GM12875 (cell line): ENCODE results near the gene GNGT2.
"Not testable (repeated sequence)": the region's sequence is repeated elsewhere in the genome, so short reads cannot be mapped to it uniquely, and the experiment has no call there.

Experiments used
- H3K4me3 ChIP-seq: one replicate; pipeline ENCODE4 v1.5.1; 2011; ENCODE audit warnings: low read depth, low read length, control low read depth
- TF ChIP-seq, protein P1 (sequence below): IDR thresholded peaks from 2 replicates; pipeline ENCODE4 v1.5.1; 2011; ENCODE audit warnings: low read depth, mild to moderate bottlenecking, control low read depth, inconsistent platforms, low read length, moderate library complexity, borderline replicate concordance; ENCODE audit not compliant: insufficient read depth

The GNGT2 gene

DNA sequence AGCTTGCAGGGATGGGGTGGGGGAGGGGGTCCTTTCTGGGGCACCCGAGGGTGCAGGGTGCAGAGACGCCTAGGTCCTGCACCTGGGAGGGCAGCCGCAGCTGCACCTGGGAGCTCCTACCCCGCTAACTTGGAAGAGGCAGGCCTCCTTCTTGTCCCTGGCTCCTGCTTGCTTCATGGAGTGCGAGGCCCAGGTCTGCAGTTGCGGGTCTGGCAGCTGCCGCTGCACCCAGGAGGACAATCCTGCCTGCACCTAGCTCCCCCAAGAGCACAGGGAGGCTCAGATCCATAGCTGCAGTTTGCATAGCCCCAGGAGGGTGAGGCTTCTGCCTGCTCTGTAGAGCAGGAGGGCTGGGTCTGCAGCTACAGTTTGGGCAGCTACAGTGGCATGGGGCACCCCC is 26.6 kb downstream of the GNGT2 start:
- TF ChIP-seq, protein P1, sequence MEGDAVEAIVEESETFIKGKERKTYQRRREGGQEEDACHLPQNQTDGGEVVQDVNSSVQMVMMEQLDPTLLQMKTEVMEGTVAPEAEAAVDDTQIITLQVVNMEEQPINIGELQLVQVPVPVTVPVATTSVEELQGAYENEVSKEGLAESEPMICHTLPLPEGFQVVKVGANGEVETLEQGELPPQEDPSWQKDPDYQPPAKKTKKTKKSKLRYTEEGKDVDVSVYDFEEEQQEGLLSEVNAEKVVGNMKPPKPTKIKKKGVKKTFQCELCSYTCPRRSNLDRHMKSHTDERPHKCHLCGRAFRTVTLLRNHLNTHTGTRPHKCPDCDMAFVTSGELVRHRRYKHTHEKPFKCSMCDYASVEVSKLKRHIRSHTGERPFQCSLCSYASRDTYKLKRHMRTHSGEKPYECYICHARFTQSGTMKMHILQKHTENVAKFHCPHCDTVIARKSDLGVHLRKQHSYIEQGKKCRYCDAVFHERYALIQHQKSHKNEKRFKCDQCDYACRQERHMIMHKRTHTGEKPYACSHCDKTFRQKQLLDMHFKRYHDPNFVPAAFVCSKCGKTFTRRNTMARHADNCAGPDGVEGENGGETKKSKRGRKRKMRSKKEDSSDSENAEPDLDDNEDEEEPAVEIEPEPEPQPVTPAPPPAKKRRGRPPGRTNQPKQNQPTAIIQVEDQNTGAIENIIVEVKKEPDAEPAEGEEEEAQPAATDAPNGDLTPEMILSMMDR, result no peak
- no peak overlapping the region for H3K4me3 ChIP-seq

DNA sequence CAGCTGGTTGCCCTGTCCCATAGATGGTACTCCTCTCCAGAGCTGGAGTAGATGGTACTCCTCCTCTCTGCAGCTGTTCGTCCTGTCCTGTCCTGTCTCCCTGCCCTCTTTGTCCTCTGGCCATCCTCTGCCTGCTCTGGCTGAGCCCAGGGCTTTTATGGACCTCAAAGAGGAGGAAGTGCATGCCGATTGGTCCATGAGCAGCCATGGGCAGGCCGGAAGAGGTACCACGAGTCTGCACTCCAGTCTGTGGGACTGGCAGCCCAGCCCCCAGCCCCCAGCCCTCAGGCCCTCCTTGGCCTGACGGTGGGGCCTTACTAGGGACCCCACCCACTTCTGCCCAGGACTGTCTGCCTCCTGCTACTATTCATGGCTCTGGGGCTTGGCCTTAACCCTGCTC is 27.0 kb downstream of the GNGT2 start:
- TF ChIP-seq, protein P1, result no peak

DNA sequence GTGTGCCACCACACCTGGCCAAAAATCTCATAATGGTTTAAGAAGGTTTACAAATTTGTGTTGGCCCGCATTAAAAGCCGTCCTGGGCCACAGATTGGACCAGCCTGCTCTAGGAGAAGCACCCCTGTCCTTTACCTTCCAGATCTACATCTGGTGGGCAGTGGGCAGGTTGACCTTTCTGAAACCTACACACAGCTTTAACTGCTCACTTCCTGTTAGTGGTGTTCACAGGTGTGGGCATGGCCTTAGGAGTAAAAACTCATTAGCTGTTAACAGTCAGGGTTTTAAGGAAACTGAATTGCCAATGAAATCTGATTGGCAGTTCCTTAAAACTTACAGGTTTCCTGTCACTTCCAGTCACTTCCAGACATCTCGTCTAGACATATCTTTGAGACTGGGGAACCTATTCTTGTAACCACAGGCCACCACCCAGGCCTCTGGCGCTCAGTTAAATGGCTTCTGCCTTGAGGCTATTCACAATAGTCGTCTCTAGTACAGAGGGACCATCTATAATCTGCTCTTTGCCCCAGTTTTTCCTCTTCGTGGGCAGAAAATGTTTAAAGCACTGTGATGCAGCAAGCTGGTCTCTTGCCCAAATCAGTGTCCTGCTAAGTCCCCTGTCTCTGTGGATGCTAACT is 29.3 kb downstream of the GNGT2 start:
- no peak overlapping the region for H3K4me3 ChIP-seq
- TF ChIP-seq, protein P1, result no peak

More for the DNA sequence above, 27.0 kb downstream of the GNGT2 start:
- H3K4me3 ChIP-seq, result no peak overlapping the region

DNA sequence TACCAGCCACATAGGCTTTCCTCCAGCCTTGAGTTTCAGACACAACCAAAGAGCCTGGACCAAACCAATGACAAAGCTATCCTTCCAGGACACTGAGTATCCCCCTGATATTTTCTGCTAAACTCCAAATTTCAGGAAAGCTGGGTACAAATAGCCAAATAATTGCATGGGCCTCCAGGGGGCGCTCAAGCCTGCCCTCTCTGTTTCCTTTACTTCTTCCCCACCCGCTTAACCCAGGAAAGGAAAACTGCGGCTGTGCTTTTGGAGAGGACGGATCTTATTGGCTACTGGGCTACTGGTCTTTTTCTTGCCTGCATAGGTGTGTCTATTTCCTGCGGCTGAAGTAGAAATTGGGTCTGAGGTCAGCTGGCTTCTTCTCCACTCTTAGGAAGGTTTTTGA is 30.1 kb downstream of the GNGT2 start:
- no peak overlapping the region for H3K4me3 ChIP-seq

DNA sequence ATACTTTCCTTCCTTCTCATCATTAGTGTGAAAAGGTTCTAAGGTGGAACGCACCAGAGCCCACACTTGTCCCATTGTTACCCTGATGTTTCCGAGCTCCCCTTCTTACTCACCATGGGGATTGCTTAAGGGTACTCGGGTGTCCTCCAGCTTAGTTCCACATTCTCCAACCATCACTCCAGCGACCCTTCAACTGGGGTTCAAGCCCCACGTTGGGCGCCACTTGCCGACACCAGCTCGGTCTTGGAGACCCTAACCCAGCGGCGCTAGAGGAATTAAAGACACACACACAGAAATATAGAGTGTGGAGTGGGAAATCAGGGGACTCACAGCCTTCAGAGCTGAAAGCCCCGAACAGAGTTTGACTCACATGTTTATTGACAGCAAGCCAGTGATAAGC is 34.4 kb downstream of the GNGT2 start:
- not testable (repeated sequence) for H3K4me3 ChIP-seq

More for the DNA sequence above, 30.1 kb downstream of the GNGT2 start:
- TF ChIP-seq, protein P1, result peak; percentile 71

DNA sequence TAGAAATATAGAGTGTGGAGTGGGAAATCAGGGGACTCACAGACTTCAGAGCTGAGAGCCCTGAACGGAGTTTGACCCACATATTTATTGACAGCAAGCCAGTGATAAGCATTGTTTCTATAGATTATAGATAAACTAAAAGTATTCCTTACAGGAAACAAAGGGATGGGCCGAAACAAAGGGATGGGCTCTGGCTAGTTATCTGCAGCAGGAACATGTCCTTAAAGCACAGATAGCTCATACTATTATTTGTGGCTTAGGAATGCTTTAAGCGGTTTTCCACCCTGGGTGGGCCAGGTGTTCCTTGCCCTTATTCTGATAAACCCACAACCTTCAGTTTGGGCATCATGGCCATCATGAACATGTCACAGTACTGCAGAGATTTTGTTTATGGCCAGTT is 39.7 kb downstream of the GNGT2 start:
- H3K4me3 ChIP-seq, result not testable (repeated sequence)

DNA sequence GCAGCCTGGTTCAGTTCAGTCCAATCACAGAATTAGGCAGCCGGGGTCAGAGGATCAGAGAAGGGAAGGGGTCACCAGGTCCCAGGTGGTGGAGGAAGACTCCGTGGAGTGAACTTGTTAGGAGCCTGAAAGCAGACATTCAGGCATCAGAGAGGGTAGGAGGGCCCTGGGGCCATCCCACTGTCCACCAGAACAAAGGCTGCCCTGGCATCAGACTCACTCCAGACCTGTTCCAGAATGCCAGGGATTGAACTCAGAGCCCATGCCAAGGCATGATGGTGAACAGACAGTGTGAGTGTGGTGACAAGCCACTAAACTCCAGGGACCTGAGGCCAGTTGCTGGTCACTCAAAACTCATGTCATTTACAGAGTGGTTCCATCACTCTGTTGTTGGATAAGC is 40.2 kb downstream of the GNGT2 start:
- H3K4me3 ChIP-seq, result no peak overlapping the region
- TF ChIP-seq, protein P1, result no peak

DNA sequence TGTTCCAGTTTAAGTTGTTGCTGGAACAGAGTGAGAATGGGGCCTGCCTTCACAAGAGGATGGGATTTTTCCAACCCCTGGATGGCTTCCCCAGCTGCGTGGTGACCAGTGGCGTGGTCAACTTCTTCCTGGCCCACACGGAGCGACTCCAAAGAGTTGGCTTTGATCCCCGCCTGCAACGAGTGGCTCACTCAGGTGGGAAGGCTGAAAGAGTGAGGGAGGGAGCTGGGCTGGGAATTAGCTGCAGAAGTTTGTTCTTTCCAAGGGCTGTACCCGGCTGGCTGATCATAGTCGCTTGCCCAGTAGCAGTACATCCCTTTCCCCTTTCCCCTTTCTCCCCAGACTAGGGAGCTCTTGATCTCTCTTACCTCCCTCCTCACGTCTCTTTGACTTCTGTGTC is 41.7 kb downstream of the GNGT2 start:
- TF ChIP-seq, protein P1, result no peak
- H3K4me3 ChIP-seq, result no peak overlapping the region
